A549 (cell line): ENCODE measurements around the gene SFTPB. TPM values are rescaled to one million over a fixed set of nuclear protein-coding genes. Genes with fewer than 3 reads are reported as not detected.
A peak's percentile ranks its signal among the peaks of the same experiment; 100 is the strongest.

Experiments
- ATAC-seq, 2 experiments: fragments of 200-7000 bp in 1 of 2; fragments of >200 bp in 1 of 2; cut with Nextera tagmentation in 1 of 2; cut with Tn5 transposase in 1 of 2; 3 replicates each; pipeline versions ENCODE4 v1.8.0 to v1.9.1; 2018 to 2020; ENCODE audit warnings: mild to moderate bottlenecking in 1 of 2, moderate library complexity in 1 of 2
- CTCF ChIA-PET: fragments of 300-600 bp; sonication (Branson Sonifier 250); formaldehyde crosslinking; extraction: SDS; loops from one replicate; lab custom pipeline; 2021; ENCODE audit warnings: antibody characterized with exemption, inconsistent platforms; lab: Yijun Ruan, JAX
- POLR2A ChIA-PET: fragments of 350-600 bp; formaldehyde crosslinking; extraction: SDS; loops from one replicate; lab custom pipeline; 2021; ENCODE audit warnings: antibody characterized with exemption, inconsistent platforms; lab: Yijun Ruan, JAX
- DNase-seq, 2 experiments: peaks; one replicate each; pipeline versions ENCODE4 v3.0.0 to v3.0.0-alpha.2; 2011 to 2016; ENCODE audit warnings: low read depth in 1 of 2, low spot score in 1 of 2
- FAIRE-seq: peaks from 2 replicates; lab custom pipeline; 2011; peaks lifted over from hg19 to GRCh38; lab: Jason Lieb, UNC
- H3K27ac ChIP-seq, 2 experiments: fragments of >200 bp; sonication (Bioruptor Twin); formaldehyde crosslinking; 3 replicates each; pipeline ENCODE4 v1.5.1; 2016 to 2017
- H3K4me1 ChIP-seq: fragments of >200 bp; sonication (Bioruptor Twin); formaldehyde crosslinking; 3 replicates; pipeline ENCODE4 v1.6.1; 2016
- H3K4me2 ChIP-seq: fragments of >200 bp; sonication (Bioruptor Twin); formaldehyde crosslinking; 3 replicates; pipeline ENCODE4 v1.6.1; 2016
- H3K4me3 ChIP-seq: fragments of >200 bp; sonication (Bioruptor Twin); formaldehyde crosslinking; 3 replicates; pipeline ENCODE4 v1.5.1; 2016
- H3K9me3 ChIP-seq: fragments of >200 bp; sonication (Bioruptor Twin); formaldehyde crosslinking; 3 replicates; pipeline ENCODE4 v1.6.1; 2016
- CEBPB ChIP-seq, 2 experiments: fragments of >200 bp in 1 of 2; sonication (Bioruptor Twin) in 1 of 2; formaldehyde crosslinking in 1 of 2; IDR thresholded peaks; 2 replicates each; pipeline ENCODE4 v1.6.1; 2012 to 2016
- CHD2 ChIP-seq: fragments of 150-350 bp; IDR thresholded peaks from 2 replicates; pipeline ENCODE4 v1.6.1; 2014; ENCODE audit warnings: low read length; ENCODE audit not compliant: partially characterized antibody
- CHD4 ChIP-seq: fragments of 200-600 bp; sonication (generic); IDR thresholded peaks from 2 replicates; pipeline ENCODE4 v1.6.1; 2016; ENCODE audit warnings: antibody characterized with exemption, mild to moderate bottlenecking, borderline replicate concordance
- EHMT2 ChIP-seq: fragments of 200-600 bp; sonication (generic); IDR thresholded peaks from 2 replicates; pipeline ENCODE4 v1.6.1; 2016; ENCODE audit warnings: antibody characterized with exemption, low read depth, mild to moderate bottlenecking, moderate library complexity
- EP300 ChIP-seq, 2 experiments: fragments of >200 bp; sonication (Bioruptor Twin); formaldehyde crosslinking; IDR thresholded peaks; 2 replicates in 1 of 2; 3 replicates in 1 of 2; pipeline ENCODE4 v1.6.1; 2016 to 2017
- FOSL2 ChIP-seq, 2 experiments: fragments of 450-650 bp in 1 of 2; fragments of >200 bp in 1 of 2; sonication (Bioruptor Twin) in 1 of 2; formaldehyde crosslinking; IDR thresholded peaks; 2 replicates each; pipeline versions ENCODE4 v1.5.0 to v1.6.1; 2016 to 2020; ENCODE audit warnings: mild to moderate bottlenecking in 1 of 2, moderate library complexity in 1 of 2
- FOXS1 ChIP-seq: fragments of 250-450 bp; sonication (Bioruptor Pico); IDR thresholded peaks from 2 replicates; pipeline ENCODE4 v1.5.0; 2020; ENCODE audit warnings: mild to moderate bottlenecking, moderate library complexity
- GATA3 ChIP-seq: IDR thresholded peaks from 2 replicates; pipeline ENCODE4 v1.6.1; 2012; ENCODE audit warnings: borderline replicate concordance
- HDAC2 ChIP-seq: fragments of 200-600 bp; sonication (generic); IDR thresholded peaks from 2 replicates; pipeline ENCODE4 v1.6.1; 2016
- HEYL ChIP-seq: fragments of 250-450 bp; sonication (Bioruptor Pico); IDR thresholded peaks from 2 replicates; pipeline ENCODE4 v1.8.0; 2021; ENCODE audit warnings: mild to moderate bottlenecking, moderate library complexity
- HOXB13 ChIP-seq: fragments of 250-450 bp; sonication (Bioruptor Pico); IDR thresholded peaks from 2 replicates; pipeline ENCODE4 v1.5.0; 2020; ENCODE audit warnings: low read depth, mild to moderate bottlenecking, moderate library complexity
- JUN ChIP-seq, 2 experiments: fragments of >200 bp; sonication (Bioruptor Twin); formaldehyde crosslinking; IDR thresholded peaks; 2 replicates in 1 of 2; 3 replicates in 1 of 2; pipeline ENCODE4 v1.6.1; 2016 to 2017
- JUNB ChIP-seq: fragments of >200 bp; sonication (Bioruptor Twin); formaldehyde crosslinking; IDR thresholded peaks from 2 replicates; pipeline ENCODE4 v1.6.1; 2016
- KDM1A ChIP-seq: fragments of 200-600 bp; sonication (generic); IDR thresholded peaks from 2 replicates; pipeline ENCODE4 v1.6.1; 2016; ENCODE audit warnings: low read depth, mild to moderate bottlenecking
- KDM5A ChIP-seq: fragments of 200-600 bp; sonication (generic); IDR thresholded peaks from 2 replicates; pipeline ENCODE4 v1.6.1; 2016; ENCODE audit warnings: antibody characterized with exemption, mild to moderate bottlenecking
- MAFK ChIP-seq: fragments of 450-650 bp; IDR thresholded peaks from 2 replicates; pipeline ENCODE4 v1.6.1; 2014; ENCODE audit not compliant: partially characterized antibody
- NPAS2 ChIP-seq: fragments of 250-450 bp; sonication (Bioruptor Pico); IDR thresholded peaks from 2 replicates; pipeline ENCODE4 v1.8.0; 2022; ENCODE audit warnings: mild to moderate bottlenecking, moderate library complexity, borderline replicate concordance
- NR3C1 ChIP-seq: fragments of >200 bp; sonication (Bioruptor Twin); formaldehyde crosslinking; IDR thresholded peaks from 3 replicates; pipeline ENCODE4 v1.6.1; 2017
- POLR2AphosphoS2 ChIP-seq: conservative IDR thresholded peaks from 2 replicates; pipeline ENCODE4 v1.6.1; 2012; ENCODE audit warnings: low read length, improper control_type of control experiment, inconsistent platforms
- RAD21 ChIP-seq, 2 experiments: fragments of >200 bp in 1 of 2; sonication (Bioruptor Twin) in 1 of 2; formaldehyde crosslinking in 1 of 2; IDR thresholded peaks in 1 of 2; conservative IDR thresholded peaks in 1 of 2; 2 replicates in 1 of 2; 3 replicates in 1 of 2; pipeline ENCODE4 v1.6.1; 2012 to 2018; ENCODE audit warnings: inconsistent platforms in 1 of 2
- RNF2 ChIP-seq: fragments of 200-600 bp; sonication (generic); IDR thresholded peaks from 2 replicates; pipeline ENCODE4 v1.6.1; 2016; ENCODE audit warnings: low read depth, mild to moderate bottlenecking, antibody characterized with exemption, moderate library complexity, borderline replicate concordance
- SMC3 ChIP-seq: fragments of >200 bp; sonication (Bioruptor Twin); formaldehyde crosslinking; IDR thresholded peaks from 3 replicates; pipeline ENCODE4 v1.6.1; 2018; ENCODE audit warnings: inconsistent platforms
- SREBF2 ChIP-seq: fragments of 450-650 bp; IDR thresholded peaks from 2 replicates; pipeline ENCODE4 v1.6.1; 2014; ENCODE audit warnings: mild to moderate bottlenecking, moderate library complexity
- TFCP2L1 ChIP-seq: fragments of 250-450 bp; sonication (Bioruptor Pico); IDR thresholded peaks from 2 replicates; pipeline ENCODE4 v1.5.0; 2021; ENCODE audit warnings: mild to moderate bottlenecking
- ZC3H11A ChIP-seq: fragments of 450-650 bp; IDR thresholded peaks from 2 replicates; pipeline ENCODE4 v1.6.1; 2014; ENCODE audit warnings: antibody characterized with exemption, mild to moderate bottlenecking
- ZSCAN20 ChIP-seq: fragments of 250-450 bp; sonication (Bioruptor Pico); IDR thresholded peaks from 2 replicates; pipeline ENCODE4 v1.8.0; 2022; ENCODE audit warnings: mild to moderate bottlenecking, moderate library complexity
- WGBS: methylation state at CpG from one replicate; pipeline ENCODE4 v1.1.6; 2017; ENCODE audit errors: missing lambda C conversion rate; 5-methylcytosine and 5-hydroxymethylcytosine counted together
- polyA plus RNA-seq, 4 experiments: library from polyadenylated mRNA; depleted of rRNA in 3 of 4; stranded (reverse); fragments of >200 nt; fragmentation: RNase III in 1 of 4; extraction: RNeasy Plus Mini Kit Qiagen cat#74134 plus additional on column Dnase treatment in 1 of 4; gene quantifications; 2 replicates in 3 of 4; 3 replicates in 1 of 4; pipeline ENCODE4 v1.2.3, GENCODE V29; 2011 to 2017
- TF ChIP-seq, protein P1 (sequence below): fragments of >200 bp; sonication (Bioruptor Twin); formaldehyde crosslinking; IDR thresholded peaks from 2 replicates; pipeline ENCODE4 v1.6.1; 2016
- TF ChIP-seq, protein P2 (sequence below): fragments of >200 bp; sonication (Bioruptor Twin); formaldehyde crosslinking; IDR thresholded peaks from 3 replicates; pipeline ENCODE4 v1.6.1; 2016
- TF ChIP-seq, protein P3 (sequence below): fragments of 150-350 bp; IDR thresholded peaks from 2 replicates; pipeline ENCODE4 v1.6.1; 2014; ENCODE audit warnings: low read depth, mild to moderate bottlenecking, low read length
- TF ChIP-seq, protein P4 (sequence below): fragments of 250-450 bp; sonication (Bioruptor Pico); IDR thresholded peaks from 2 replicates; pipeline ENCODE4 v1.5.0; 2021; ENCODE audit warnings: mild to moderate bottlenecking, moderate library complexity, borderline replicate concordance

SFTPB gene
- polyA plus RNA-seq, 2 of the 4 experiments (the other 2 are of a cell fraction) = not detected

DNA sequence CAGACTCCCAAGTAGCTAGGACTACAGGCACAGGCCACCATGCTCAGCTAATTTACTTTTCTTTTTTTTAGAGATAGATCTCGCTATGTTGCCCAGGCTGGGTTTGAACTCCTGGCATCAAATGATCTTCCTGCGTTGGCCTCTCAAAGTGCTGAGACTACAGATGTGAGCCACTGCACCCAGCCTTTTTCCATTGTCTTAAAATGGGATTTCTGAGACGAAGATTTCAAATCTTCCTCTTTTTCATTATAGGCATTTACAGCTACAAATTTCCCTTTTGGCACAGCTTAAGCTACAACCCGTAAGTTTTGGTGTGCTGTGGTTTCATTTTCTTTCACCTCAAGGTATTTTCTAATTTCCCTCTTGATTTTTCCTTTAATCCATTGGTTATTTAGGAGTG is 34.8 kb upstream of the SFTPB start:
- peak overlapping the region; percentile 78 to 84 for H3K27ac ChIP-seq
- no peak for ATAC-seq
- ChIA-PET POLR2A (no interaction called here), CTCF (interaction anchor here (0.9 to 14.6 kb wide), 6 partner anchors 20 to 112 kb away, joined by 3 to 241 read pairs (median 63); no protein-coding TSS in a partner anchor)
- H3K4me2 ChIP-seq = peak overlapping the region; percentile 50
- H3K4me3 ChIP-seq = no peak overlapping the region
- H3K4me1 ChIP-seq = peaks cover 66% of the 10 kb centered on the region
- no peaks in the 10 kb centered on the region for H3K9me3 ChIP-seq
- no peak for DNase-seq
- TF ChIP-seq GATA3 (0 out of 2 replicates have a peak, but pooled peaks have one; percentile 8), MAFK (no peak)
- WGBS = 79% methylated on average over 4 of the region's 4 CpGs
- FAIRE-seq = no peak

DNA sequence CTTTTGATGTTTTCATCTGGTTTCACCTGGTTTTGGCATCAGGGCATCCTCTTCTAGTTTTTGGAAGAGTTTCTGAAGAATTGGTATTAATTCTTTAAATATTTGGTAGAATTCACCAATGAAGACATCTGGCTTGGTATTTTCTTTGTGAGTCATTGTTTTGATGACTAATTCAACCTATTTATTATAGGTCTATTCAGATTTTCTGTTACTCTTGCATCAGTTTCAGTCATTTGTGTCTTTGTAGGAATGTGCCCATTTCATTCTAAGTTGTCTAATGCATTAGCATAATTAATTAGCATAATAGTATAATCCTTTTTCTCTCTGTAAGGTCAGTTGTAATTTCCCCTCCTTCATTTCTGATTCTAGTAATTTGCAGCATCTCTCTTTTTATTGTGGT is 34.2 kb upstream of the SFTPB start:
- peak overlapping the region; percentile 78 to 84; a peak in 5 of 6 replicates for H3K27ac ChIP-seq
- CTCF ChIA-PET = interaction anchor here (1.0 to 14.6 kb wide), 4 partner anchors 19 to 66 kb away, joined by 3 to 241 read pairs (median 122); no protein-coding TSS in a partner anchor
- H3K4me2 ChIP-seq = peak overlapping the region; percentile 50
- H3K4me1 ChIP-seq = peaks cover 60% of the 10 kb centered on the region
- TF ChIP-seq EHMT2 = no peak
- TF ChIP-seq SREBF2 = no peak
- no peak for TF ChIP-seq KDM1A
- TF ChIP-seq HEYL (CRISPR knock-in tag) = no peak
- peak in 1 of 2 experiments; percentile 29; a peak in 1 of 5 replicates for TF ChIP-seq EP300 (IDR thresholded peaks at IDR 0.05)
- TF ChIP-seq MAFK = no peak
- no peak for TF ChIP-seq NR3C1
- peak; percentile 91; the same call in 1 of the 2 replicates for TF ChIP-seq FOXS1
- no peak for TF ChIP-seq ZSCAN20
- peak in 1 of 2 experiments; percentile 71; a peak in 2 of 4 replicates for TF ChIP-seq CEBPB (IDR thresholded peaks at IDR 0.05)
- no peak for TF ChIP-seq NPAS2
- TF ChIP-seq CHD4 = no peak
- TF ChIP-seq JUNB = peak; percentile 92
- TF ChIP-seq, protein P1, sequence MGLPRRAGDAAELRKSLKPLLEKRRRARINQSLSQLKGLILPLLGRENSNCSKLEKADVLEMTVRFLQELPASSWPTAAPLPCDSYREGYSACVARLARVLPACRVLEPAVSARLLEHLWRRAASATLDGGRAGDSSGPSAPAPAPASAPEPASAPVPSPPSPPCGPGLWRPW = no peak
- TF ChIP-seq FOSL2 (IDR thresholded peaks at IDR 0.05) = peak; percentile 96
- TF ChIP-seq FOSL2 (CRISPR knock-in tag; IDR thresholded peaks at IDR 0.05) = peak; percentile 93
- TF ChIP-seq GATA3 = 0 out of 2 replicates have a peak, but pooled peaks have one; percentile 12
- TF ChIP-seq, all 56 proteins: peak for 6
- POLR2A ChIA-PET = no interaction called here
- ATAC-seq = no peak
- Histone ChIP-seq H3K9me3 (no peaks in the 10 kb centered on the region), H3K4me3 (no peak overlapping the region)
- peak; percentile 28 for FAIRE-seq
- no peak for DNase-seq

DNA sequence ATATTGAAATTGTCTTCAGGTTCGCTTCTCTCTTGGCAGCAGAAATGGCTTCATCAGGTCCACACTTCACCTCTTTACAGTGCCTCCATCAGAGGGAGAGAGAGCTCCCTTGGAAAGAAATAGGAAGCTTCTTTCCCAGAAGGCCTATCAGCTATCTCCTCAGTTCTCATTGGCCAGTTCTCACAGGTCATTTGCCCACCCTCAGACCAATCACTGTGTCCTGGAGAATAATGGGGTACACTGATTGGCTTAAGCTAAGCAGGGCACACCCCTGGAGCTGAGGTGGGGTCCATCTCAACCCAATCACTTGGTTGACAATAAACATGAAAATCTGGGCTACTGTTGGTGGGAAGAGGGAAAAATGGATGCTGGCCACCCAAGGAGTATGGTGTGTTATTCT is 31.3 kb upstream of the SFTPB start:
- Histone ChIP-seq H3K4me1 (peaks cover 34% of the 10 kb centered on the region), H3K27ac (0 out of 6 replicates have a peak overlapping the region, but pooled peaks of 1 of the 2 experiments have one; percentile 12), H3K4me2 (no peak overlapping the region), H3K4me3 (no peak overlapping the region), H3K9me3 (no peaks in the 10 kb centered on the region)
- ChIA-PET CTCF (interaction anchor here (0.6 to 10.8 kb wide), 7 partner anchors 10 to 115 kb away, joined by 3 to 135 read pairs (median 18); no protein-coding TSS in a partner anchor), POLR2A (no interaction called here)
- 92% methylated on average over 1 of the region's 1 CpG for WGBS
- FAIRE-seq (no peak), ATAC-seq (peak in 1 of 2 experiments; percentile 54; a peak in 3 of 6 replicates), DNase-seq (peak in 1 of 2 experiments; percentile 38)
- TF ChIP-seq JUNB (no peak), NR3C1 (no peak), SREBF2 (no peak), HEYL (CRISPR knock-in tag) (no peak), KDM5A (no peak), JUN (IDR thresholded peaks at IDR 0.05) (no peak), HOXB13 (CRISPR knock-in tag) (no peak), RAD21 (conservative IDR thresholded peaks at IDR 0.05 in 1 of 2, IDR thresholded peaks at IDR 0.05 in 1 of 2) (no peak), SMC3 (no peak), TFCP2L1 (CRISPR knock-in tag) (no peak), POLR2AphosphoS2 (no peak), HDAC2 (no peak), ZC3H11A (no peak), CHD2 (no peak), RNF2 (no peak)
- TF ChIP-seq, protein P2, sequence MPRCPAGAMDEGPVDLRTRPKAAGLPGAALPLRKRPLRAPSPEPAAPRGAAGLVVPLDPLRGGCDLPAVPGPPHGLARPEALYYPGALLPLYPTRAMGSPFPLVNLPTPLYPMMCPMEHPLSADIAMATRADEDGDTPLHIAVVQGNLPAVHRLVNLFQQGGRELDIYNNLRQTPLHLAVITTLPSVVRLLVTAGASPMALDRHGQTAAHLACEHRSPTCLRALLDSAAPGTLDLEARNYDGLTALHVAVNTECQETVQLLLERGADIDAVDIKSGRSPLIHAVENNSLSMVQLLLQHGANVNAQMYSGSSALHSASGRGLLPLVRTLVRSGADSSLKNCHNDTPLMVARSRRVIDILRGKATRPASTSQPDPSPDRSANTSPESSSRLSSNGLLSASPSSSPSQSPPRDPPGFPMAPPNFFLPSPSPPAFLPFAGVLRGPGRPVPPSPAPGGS = no peak
- TF ChIP-seq, protein P3, sequence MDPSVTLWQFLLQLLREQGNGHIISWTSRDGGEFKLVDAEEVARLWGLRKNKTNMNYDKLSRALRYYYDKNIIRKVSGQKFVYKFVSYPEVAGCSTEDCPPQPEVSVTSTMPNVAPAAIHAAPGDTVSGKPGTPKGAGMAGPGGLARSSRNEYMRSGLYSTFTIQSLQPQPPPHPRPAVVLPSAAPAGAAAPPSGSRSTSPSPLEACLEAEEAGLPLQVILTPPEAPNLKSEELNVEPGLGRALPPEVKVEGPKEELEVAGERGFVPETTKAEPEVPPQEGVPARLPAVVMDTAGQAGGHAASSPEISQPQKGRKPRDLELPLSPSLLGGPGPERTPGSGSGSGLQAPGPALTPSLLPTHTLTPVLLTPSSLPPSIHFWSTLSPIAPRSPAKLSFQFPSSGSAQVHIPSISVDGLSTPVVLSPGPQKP = no peak
- TF ChIP-seq, protein P4, sequence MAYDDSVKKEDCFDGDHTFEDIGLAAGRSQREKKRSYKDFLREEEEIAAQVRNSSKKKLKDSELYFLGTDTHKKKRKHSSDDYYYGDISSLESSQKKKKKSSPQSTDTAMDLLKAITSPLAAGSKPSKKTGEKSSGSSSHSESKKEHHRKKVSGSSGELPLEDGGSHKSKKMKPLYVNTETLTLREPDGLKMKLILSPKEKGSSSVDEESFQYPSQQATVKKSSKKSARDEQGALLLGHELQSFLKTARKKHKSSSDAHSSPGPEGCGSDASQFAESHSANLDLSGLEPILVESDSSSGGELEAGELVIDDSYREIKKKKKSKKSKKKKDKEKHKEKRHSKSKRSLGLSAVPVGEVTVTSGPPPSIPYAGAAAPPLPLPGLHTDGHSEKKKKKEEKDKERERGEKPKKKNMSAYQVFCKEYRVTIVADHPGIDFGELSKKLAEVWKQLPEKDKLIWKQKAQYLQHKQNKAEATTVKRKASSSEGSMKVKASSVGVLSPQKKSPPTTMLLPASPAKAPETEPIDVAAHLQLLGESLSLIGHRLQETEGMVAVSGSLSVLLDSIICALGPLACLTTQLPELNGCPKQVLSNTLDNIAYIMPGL = no peak
